GM19467 (cell line): ENCODE data around the gene TAS1R2.
"Not testable (repeated sequence)": the region's sequence is repeated elsewhere in the genome, so short reads cannot be mapped to it uniquely, and the experiment has no call there.

ENCODE experiments used
- ATAC-seq: cut with Tn5 transposase; IDR thresholded peaks from one replicate; pipeline ENCODE4 v1.9.1; 2021; ENCODE audit warnings: mild to moderate bottlenecking, moderate library complexity; ENCODE audit not compliant: unreplicated experiment

TAS1R2 gene

DNA sequence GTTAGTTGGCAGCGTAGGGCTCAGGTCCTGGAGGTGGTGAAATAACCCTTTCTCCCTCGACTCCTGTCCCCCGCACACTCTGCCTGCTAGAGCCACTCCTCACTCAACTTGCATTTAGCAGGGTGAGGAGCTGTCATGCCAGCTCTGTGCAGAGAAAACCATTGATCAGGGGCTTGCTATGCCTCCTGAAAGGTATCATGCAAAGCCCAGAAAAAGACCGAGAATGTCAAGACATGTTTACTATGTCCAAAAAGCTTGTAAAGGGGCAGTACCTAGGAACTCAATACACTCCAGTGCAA, 24.9 kb upstream of the TAS1R2 start:
- no peak for ATAC-seq

DNA sequence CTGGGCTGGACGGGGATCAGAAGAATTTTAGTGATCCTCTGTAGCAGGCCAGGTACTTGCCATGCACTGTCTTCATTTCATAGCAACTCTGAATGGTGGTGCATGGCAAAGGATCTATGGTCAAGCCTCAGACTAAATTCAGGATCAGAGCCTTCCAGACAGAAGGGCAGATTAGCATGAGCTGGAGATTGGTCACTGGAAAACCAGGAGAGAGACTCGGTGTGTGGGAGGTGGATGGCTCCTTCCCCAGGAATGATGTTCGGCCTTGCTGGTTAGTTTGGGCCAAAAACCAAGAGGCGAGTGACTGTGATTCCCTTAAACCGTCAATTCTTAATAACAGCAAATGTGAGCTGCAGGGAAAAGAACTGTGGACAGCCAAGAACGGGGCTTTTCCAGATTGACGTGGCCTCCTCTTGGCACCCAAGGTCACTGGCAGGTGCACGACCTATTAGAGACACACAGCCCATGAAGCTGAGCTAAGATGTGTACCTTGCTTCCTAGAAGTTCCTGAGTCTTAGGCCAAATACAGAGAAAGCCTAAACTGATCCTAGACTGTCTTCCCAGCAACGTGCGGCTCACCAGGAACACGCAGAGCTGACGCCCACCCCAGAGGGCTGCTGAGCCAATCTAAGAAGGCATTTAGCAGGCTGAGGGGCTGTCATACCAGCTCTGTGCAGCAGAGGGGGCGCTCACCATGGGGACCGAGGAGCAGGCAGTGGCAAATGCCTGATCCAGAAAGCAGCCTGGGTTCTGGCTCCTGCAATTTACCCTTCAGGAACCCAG, 24.4 kb upstream of the TAS1R2 start:
- ATAC-seq: no peak

DNA sequence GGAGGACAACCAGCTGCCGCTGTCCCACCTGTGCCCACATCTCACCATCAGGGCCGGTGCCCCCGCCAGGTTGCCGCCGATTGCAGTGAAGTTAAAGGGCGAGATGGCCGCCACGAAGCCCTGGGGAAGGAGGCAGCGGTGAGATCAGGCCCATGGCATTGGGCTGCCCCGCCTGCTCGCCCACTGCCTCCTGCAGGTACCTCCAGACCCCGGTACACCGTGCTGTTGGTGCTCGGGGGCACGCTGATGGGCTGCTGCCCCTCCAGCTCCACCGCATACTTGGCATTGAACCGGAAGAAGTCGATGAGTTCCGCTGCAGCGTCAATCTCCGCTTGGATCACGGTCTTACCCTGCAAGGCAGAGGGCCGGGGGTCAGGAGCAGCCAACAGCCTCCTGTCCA, 23.6 kb upstream of the TAS1R2 start:
- ATAC-seq: no peak

DNA sequence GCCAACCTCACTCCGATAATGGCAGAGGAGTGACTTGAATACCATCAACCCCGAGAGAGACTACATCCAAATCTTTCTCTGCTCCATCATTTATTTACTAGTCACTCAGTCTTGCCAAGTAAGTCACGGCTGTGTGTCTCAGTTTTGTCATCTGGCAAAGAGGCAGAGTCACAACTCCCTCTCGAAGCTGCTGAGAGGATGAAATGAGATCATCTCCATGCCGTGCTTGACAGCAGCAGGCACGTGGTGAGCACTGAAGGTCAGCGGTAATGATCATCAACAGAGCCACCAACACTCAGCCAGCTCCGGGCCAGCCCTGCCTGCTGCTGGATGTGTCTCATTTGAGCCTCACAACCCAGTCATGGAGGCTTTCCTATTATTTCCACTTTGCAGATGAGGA, 23.0 kb upstream of the TAS1R2 start:
- no peak for ATAC-seq

DNA sequence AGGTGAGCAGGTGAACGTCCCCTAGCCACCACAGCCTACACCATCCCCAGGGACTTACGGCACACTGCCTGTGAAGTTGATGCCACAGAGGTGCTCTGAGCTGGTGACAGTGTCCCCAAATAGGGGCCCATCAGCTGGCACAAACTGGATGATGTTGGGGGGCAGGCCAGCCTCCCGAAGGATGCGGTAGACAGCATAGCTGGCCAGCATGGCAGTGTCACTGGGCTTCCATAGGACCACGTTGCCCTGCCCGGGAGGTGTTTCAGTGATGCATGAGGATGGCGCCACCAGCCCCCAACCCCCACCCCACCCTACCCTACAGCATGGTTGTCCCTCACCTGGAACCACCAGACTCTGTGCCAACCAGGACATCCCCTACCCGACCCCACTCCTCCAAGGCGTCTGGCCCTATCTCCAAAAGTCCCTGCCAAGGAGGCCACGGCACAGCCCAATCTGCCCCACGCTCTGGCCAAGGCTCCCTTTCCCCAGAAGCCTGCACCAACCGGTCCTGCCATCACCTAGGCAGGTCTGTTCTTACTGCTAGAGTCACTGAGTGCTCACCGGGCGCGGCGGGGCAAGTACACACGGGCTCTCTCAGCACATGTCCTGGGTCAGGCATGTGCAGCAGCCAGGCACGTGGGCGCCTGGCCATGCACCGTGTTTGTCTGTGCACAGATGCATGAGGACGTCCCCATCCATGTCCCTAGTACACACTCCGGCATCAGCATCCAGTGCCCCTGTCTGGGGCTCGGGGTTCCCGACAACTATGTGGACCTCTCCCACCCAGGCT, 22.4 kb upstream of the TAS1R2 start:
- no peak for ATAC-seq

DNA sequence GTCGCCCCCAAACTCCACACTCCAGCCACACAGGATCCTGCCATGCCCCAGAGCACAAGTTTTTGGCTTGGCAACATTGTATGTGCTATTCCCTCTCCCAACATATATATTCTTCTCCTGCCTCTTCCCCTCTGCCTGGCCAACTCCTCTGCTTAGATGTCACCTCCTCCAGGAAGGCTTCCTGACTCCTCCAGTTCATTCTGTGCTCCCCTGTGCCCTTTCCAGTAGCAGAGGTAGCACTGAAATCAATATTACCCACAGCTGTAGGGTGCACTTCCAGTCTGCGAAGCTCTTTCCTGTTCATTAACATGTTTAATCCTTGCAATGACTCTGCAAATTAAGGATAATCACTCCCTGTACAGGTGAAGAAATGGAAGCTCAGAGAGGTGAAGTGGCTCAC, 21.7 kb upstream of the TAS1R2 start:
- no peak for ATAC-seq

DNA sequence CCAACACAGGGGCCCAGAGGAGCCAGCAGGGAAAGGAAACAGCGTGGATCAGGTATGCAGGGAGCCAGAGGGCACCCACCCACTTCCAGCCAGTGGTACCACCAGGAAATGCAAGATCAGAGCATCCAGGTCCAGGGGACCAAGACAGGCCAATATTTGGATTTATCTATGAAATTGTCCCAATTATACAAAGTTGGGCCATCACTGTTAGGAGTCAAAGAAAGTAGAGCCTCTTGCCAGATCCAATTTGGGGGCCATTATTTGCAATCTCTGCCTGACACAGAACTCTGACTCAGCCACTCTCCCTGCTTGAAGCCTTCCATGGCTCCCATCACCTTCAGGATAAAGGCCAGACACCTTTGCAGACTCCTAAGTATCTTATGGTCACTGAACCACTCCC, 21.1 kb upstream of the TAS1R2 start:
- ATAC-seq: no peak

DNA sequence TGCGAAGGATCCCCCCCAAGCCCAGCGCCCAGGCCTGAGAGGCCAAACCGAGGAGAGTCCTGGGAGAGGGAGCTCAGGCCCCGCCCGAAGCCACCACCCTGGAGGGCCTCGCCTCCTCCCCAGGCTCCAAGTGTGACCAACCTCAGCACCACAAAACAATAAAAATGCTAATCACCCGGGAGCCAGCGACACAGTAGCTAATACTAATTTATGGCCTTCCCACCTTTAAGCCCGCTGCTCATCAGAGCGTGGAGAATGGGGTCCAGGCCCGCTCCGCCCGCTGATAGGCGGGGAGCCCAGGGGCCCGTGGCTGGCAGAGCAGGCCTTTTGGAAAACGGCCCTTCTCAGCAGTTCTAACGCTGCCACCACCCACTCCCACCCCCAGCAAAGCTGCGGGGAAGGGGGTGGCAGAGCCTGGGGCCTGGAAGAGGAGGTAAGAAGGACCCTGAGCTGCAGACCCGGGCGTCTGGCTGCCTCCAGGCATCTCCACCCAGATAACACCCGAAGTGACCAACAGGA, 20.4 kb upstream of the TAS1R2 start:
- ATAC-seq: no peak

DNA sequence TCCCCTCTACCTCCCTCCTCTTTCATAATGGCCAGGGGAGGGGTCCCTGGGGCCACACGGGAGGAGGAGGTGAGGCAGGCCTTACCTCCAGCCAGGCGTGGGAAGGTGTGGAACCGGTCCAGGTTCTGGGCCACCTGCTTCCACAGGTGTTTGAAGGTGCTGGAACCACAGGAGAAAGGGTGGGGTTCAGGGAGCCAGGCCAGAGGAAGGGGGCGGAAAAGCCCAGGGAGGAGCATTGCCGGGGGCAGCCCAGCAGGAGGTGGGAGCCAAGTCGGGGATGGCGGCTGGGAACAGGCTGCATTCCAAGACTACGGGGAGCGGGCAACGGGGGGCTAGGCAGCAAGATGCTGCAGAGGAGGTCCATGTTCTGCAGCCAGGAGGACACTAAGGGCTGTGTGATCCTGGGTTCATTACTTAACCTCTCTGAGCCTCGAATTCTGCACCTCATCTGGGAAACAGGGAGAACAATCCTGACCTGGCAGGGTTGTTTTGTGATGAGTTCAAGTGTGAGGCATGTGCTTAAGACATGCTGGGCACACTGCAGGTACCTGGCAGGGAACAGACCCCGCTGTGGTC, 19.8 kb upstream of the TAS1R2 start:
- no peak for ATAC-seq

DNA sequence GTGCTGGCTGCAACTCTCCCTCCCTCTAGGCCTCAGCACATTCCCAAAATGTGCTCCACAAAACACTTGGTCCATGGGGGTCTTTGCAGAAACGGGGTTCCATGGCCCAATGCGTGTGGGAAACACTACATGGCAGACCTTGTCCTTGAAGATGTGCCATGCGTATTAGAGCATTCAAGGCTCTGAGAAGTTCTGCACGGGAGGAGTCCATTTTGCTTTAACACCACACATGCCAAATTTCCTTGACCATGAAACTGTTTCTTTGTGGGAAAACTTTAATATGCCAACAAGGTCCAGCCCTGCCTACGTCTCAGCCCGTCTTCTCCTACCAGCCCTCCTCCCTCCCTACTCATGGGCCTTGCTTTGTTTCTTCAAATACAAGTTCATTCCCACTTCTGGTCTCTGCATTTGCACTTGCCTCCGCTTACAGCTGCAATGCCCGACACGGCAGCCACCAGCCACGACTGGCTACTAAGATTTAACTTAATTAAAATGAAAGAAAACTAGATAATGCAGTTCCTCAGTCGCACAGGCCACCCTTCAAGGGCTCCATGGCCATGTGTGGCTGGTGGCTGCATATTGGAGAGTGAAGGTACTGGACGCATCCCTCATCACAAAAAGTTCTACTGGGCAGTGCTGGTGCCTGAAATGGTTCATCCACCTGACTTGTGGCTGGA, 19.2 kb upstream of the TAS1R2 start:
- no peak for ATAC-seq

DNA sequence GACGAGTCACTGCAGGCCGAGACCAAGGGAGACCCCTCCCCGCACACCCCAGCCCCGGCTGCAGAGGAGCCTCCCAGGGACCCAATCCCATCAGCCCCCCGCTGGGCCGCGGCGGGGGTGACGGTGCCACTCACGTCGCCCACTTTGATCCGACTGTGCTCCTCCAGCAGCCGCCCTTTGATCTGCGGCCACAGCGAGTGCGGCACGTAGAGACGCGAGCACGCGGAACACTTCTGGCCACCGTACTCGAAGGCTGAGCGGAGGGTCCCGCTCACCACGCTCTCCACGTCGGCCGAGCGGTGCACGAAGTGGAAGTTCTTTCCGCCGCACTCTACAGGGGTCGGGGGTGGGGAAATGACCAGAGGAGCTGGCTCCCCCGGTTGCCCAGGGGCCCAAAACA, 17.8 kb upstream of the TAS1R2 start:
- ATAC-seq: no peak

DNA sequence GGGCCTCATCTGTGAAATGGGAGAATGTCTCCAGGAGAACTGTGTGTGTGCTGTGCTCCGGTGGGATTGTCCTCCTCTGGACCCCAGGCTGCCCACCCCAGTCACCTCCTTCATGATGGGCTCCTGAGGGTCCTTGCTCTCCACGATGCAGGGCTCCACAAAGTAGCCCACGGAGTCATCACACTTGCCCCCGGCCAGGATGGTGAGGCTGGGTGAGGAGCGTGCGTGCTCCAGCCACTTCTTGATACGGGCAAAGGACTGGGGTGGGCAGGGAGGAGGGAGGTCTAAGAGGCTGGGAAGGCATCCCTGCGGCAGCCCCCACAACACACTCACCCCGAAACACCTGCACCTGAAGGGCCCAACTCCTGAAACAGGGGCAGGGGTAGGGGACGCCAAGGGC, 16.8 kb upstream of the TAS1R2 start:
- ATAC-seq: no peak

DNA sequence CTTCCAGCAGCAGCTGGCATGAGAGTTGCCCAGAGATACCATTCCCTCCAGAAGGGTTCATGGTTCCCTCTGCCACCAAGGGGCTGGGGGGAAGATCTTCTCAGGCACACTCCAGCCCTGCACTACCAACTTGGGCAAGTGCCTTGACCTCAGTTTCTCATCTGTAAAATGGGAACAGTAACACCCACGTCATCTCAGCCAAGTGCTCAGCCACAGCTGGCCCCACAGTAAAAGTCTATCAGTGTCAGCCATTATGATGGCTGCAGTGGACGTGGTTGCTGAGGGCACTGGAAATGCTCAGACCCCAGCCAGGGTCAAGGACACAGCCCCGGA, 16.3 kb upstream of the TAS1R2 start:
- ATAC-seq: no peak

DNA sequence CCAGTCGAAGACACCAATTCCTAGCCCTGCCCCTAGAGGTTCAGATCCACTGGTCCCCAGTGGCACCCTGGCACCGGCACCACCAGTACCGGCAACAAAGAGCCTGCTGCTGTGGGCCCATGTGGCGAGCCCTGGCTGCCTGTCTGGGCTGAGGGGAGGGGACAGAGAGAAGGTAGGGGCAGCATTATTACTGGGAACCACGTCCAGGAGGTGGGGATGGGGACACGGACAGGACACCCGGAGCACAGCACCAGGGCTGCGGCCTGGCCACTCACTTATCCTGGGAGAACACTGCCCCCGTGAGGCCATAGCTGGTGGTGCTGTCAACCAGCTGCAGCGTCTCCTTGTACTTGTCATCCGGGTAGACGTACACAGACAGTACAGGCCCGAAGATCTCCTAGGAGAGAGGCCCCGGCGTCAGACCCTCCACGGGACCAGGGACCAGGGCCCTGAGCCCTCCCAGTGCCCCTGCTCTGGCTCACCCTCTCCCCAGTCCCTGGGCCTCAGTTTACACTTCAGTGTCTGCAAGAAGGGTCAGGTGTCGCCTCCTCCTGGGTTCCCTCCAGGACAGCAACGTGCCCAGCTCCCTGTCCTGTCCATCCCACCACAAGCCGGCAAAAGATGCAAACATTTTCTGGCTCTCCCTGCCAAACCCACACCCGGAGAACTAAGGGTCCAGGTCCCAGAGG, 15.8 kb upstream of the TAS1R2 start:
- no peak for ATAC-seq

DNA sequence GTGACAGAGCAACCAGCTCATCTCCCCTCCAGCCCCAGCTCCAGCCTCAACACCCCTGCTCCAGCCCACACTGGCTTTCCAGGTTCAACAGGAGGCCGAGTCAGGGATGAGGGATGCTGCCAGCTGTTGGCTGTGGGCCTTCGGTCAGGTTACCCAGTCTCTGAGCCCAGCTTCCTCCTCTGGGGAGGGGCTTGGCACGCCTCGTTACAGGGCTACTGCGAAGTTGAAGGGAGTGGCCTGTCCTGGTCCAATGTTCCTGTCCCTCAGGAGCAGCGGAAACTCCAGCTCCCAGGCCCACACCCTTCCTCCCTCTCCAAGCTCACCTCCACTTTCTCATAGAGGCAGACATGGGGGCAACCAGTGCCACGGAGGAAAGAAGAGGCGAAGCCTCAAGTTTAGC, 15.1 kb upstream of the TAS1R2 start:
- no peak for ATAC-seq

DNA sequence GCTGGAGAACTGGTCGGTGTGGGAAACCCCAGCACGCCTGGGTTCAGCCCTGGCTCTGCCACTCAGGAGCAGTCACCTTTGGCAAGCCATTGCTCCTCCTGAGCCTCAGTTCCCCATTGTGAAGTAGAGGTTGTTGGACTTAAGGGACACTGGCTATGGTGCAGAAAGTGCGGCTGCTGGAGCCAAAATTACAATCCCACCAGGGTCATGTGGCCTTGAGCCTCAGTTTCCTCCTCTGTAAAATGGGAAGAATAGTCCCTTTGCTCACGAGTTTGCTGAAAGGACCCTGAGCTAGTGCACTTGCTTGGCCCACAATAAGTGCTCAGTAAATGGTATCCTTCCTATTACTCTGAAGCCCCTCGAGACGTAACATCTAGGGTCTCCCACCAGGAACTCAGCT, 14.6 kb upstream of the TAS1R2 start:
- no peak for ATAC-seq

DNA sequence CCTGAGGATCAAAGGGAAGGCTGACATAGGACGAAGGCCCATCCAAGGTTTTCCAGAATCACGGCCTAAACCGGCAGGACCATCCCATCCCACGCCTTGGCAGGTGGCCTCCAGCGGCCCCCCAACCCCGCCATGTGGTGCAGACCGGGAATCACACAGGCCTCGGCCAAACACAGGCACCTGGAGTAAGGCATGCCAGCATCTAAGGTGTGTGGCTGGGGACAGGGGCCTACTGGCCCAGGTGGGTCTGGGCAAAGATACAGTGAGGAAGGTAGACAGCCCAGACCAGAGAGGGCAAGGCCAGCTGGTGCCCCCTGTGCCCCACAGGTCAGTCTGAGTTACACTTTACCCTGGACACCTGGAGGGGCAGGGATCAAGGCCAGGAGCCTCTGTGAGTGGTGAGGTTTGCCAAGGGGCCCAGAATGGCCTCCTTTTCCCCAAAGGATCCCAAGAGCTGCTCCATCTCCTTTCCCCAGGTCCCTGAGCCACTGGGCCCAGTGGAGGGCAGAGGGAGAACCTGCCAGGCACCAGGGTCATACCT, 12.7 kb upstream of the TAS1R2 start:
- no peak for ATAC-seq

DNA sequence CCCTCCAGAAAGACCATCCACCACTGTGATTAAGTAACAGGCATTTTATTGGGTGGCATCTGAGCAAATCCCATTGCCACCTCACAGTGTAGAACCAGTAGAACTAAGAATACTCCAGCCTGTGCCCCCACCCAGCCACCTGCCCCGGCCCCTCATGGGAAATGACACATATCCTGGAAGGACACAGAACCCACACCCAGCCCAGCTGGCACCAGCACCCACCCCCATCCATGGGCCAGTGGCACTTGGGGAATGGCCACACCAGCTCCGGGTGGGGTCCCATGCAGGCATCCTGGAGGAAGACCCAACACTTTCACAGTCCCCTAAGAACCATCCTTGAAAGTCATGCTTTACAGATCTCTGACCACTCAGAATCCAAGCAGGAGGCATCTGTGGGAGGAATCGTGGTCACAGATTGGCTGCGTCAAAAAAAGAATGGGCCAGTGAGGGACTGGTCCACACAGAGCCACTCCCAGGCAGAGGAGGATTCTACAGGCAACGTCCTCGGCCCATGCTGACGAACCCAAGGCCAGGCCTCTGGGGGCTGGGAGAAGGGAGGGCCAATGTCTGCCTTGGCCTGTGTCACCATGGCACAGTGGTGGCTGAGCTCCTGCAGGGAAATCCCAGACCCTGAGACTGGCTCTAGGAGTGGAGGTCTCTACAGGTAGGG, 12.1 kb upstream of the TAS1R2 start:
- no peak for ATAC-seq

DNA sequence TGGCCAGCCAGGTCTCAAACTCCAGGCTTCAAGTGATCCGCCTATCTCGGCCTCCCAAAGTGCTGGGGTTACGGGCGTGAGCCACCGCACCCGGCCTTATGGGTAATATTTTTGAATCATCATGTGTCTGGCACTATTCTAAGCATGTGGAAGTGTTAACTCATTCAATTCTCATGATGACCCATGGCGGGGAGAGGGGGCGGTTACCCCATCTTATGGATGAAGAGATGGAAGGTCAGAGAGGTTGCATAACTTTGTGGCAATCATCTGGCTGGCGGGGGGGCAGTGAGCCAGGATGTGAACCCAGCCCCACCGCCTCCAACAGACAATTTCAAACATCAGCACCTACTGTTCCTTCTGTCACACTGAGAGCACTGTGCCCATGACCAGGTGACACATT, 11.5 kb upstream of the TAS1R2 start:
- ATAC-seq: no peak

DNA sequence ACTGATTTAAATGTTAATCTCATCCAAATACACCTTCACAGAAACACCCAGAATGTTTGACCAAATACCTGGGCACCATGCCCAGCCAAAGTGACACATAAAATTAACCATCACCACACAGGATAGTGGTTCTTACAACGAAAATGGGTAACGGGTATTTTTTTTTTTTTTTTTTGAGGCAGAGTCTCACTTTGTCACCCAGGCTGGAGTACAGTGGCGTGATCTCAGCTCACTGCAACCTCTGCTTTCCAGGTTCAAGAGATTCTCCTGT, 11.1 kb upstream of the TAS1R2 start:
- not testable (repeated sequence) for ATAC-seq
